OCI-LY1 (cell line): ENCODE data around the gene CCL2.

ENCODE experiments used
- H2AFZ ChIP-seq: fragments of 200-600 bp; sonication (generic), shearing (Covaris generic); 2 replicates; pipeline ENCODE4 v1.6.0; 2014; ENCODE audit warnings: antibody characterized with exemption, mild to moderate bottlenecking, low read length
- H3F3A ChIP-seq: fragments of 200-600 bp; sonication (generic), shearing (Covaris generic); 2 replicates; pipeline ENCODE4 v1.6.0; 2014; ENCODE audit warnings: mild to moderate bottlenecking, antibody characterized with exemption, low read length, moderate library complexity; ENCODE audit not compliant: insufficient read depth
- H3K27ac ChIP-seq: fragments of 200-600 bp; sonication (generic); 2 replicates; pipeline ENCODE4 v1.5.1; 2014; ENCODE audit warnings: low read length, mixed run types, mild to moderate bottlenecking, low read depth; ENCODE audit not compliant: poor library complexity, severe bottlenecking
- H3K27me3 ChIP-seq: fragments of 200-600 bp; sonication (generic); 2 replicates; pipeline ENCODE4 v1.6.0; 2014; ENCODE audit warnings: antibody characterized with exemption, mild to moderate bottlenecking, low read length, moderate library complexity; ENCODE audit not compliant: insufficient read depth
- H3K36me3 ChIP-seq: fragments of 200-600 bp; sonication (generic); 2 replicates; pipeline ENCODE4 v1.6.1; 2014; ENCODE audit warnings: mild to moderate bottlenecking, antibody characterized with exemption, low read length, moderate library complexity, mixed read lengths; ENCODE audit not compliant: insufficient read depth
- H3K4me1 ChIP-seq: fragments of 200-600 bp; sonication (generic); 2 replicates; pipeline ENCODE4 v1.5.1; 2014; ENCODE audit warnings: mild to moderate bottlenecking, low read length, moderate library complexity; ENCODE audit not compliant: insufficient read depth, severe bottlenecking
- H3K4me2 ChIP-seq: fragments of 200-600 bp; sonication (generic), shearing (Covaris generic); 2 replicates; pipeline ENCODE4 v1.6.1; 2014; ENCODE audit warnings: low read length
- H3K4me3 ChIP-seq: fragments of 200-600 bp; sonication (generic); 2 replicates; pipeline ENCODE4 v1.5.1; 2014; ENCODE audit warnings: low read length, low read depth, mild to moderate bottlenecking, mixed read lengths; ENCODE audit not compliant: poor library complexity, severe bottlenecking
- H3K79me2 ChIP-seq: fragments of 200-600 bp; shearing (Covaris generic); 2 replicates; pipeline ENCODE4 v1.6.1; 2016; ENCODE audit warnings: mixed run types, low read length, mixed read lengths; ENCODE audit not compliant: insufficient read depth
- H3K9ac ChIP-seq: fragments of 200-600 bp; sonication (generic), shearing (Covaris generic); 2 replicates; pipeline ENCODE4 v1.6.1; 2014; ENCODE audit warnings: mild to moderate bottlenecking, low read length, mixed read lengths
- H3K9me2 ChIP-seq: fragments of 200-600 bp; sonication (generic), shearing (Covaris generic); 2 replicates; pipeline ENCODE4 v1.6.1; 2014; ENCODE audit warnings: low read depth, mild to moderate bottlenecking, low read length, mixed read lengths
- H3K9me3 ChIP-seq: fragments of 200-600 bp; shearing (Covaris generic); 2 replicates; pipeline ENCODE4 v1.6.1; 2014; ENCODE audit warnings: low read length, mixed read lengths
- H4K20me1 ChIP-seq: fragments of 200-600 bp; sonication (generic), shearing (Covaris generic); 2 replicates; pipeline ENCODE4 v1.6.0; 2016; ENCODE audit warnings: mild to moderate bottlenecking, low read length; ENCODE audit not compliant: insufficient read depth
- EZH2 ChIP-seq: fragments of 200-600 bp; sonication (generic), shearing (Covaris generic); IDR thresholded peaks from 2 replicates; pipeline ENCODE4 v1.8.0; 2017; ENCODE audit warnings: borderline replicate concordance, mixed run types, mild to moderate bottlenecking, antibody characterized with exemption, low read length, moderate library complexity, mixed read lengths
- TF ChIP-seq, protein P1 (sequence below): fragments of 200-600 bp; sonication (generic), shearing (Covaris generic); IDR thresholded peaks from 2 replicates; pipeline ENCODE4 v1.5.1; 2017; ENCODE audit warnings: mild to moderate bottlenecking, antibody characterized with exemption, low read length, moderate library complexity, mixed read lengths

Gene CCL2

GRCh38 chr17:34300652-34301370, 45.7 kb downstream of the CCL2 start:
- TF ChIP-seq, protein P1, sequence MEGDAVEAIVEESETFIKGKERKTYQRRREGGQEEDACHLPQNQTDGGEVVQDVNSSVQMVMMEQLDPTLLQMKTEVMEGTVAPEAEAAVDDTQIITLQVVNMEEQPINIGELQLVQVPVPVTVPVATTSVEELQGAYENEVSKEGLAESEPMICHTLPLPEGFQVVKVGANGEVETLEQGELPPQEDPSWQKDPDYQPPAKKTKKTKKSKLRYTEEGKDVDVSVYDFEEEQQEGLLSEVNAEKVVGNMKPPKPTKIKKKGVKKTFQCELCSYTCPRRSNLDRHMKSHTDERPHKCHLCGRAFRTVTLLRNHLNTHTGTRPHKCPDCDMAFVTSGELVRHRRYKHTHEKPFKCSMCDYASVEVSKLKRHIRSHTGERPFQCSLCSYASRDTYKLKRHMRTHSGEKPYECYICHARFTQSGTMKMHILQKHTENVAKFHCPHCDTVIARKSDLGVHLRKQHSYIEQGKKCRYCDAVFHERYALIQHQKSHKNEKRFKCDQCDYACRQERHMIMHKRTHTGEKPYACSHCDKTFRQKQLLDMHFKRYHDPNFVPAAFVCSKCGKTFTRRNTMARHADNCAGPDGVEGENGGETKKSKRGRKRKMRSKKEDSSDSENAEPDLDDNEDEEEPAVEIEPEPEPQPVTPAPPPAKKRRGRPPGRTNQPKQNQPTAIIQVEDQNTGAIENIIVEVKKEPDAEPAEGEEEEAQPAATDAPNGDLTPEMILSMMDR = no peak
- no peak for TF ChIP-seq EZH2
- Histone ChIP-seq H4K20me1 (no peaks in the 10 kb centered on the region), H2AFZ (no peak overlapping the region), H3K9me2 (no peaks in the 10 kb centered on the region), H3K4me3 (no peak overlapping the region), H3K27ac (no peak overlapping the region), H3K4me1 (no peaks in the 10 kb centered on the region), H3K79me2 (no peaks in the 10 kb centered on the region), H3K4me2 (no peak overlapping the region), H3K27me3 (no peaks in the 10 kb centered on the region), H3K9me3 (no peaks in the 10 kb centered on the region), H3K36me3 (no peaks in the 10 kb centered on the region), H3K9ac (no peak overlapping the region), H3F3A (no peaks in the 10 kb centered on the region)

- no peak overlapping the region for H3K4me2 ChIP-seq
- no peak overlapping the region for H2AFZ ChIP-seq
- H3K9ac ChIP-seq = no peak overlapping the region
- no peaks in the 10 kb centered on the region for H3K36me3 ChIP-seq
- H3K79me2 ChIP-seq = no peaks in the 10 kb centered on the region
- H3K27ac ChIP-seq = no peak overlapping the region
- no peaks in the 10 kb centered on the region for H3K27me3 ChIP-seq
- H3K4me3 ChIP-seq = no peak overlapping the region
- no peaks in the 10 kb centered on the region for H3F3A ChIP-seq
- no peaks in the 10 kb centered on the region for H3K9me2 ChIP-seq
- H3K4me1 ChIP-seq = no peaks in the 10 kb centered on the region
- no peaks in the 10 kb centered on the region for H3K9me3 ChIP-seq
- TF ChIP-seq EZH2 = no peak
- TF ChIP-seq, protein P1 = no peak
- no peaks in the 10 kb centered on the region for H4K20me1 ChIP-seq
Observed at GRCh38 chr17:34301986-34302385, 46.9 kb downstream of the CCL2 start.

GRCh38 chr17:34302636-34303035, 47.6 kb downstream of the CCL2 start:
- no peak overlapping the region for H3K4me3 ChIP-seq
- H3K9me2 ChIP-seq = no peaks in the 10 kb centered on the region
- H3K27me3 ChIP-seq = no peaks in the 10 kb centered on the region
- no peaks in the 10 kb centered on the region for H3K36me3 ChIP-seq
- H2AFZ ChIP-seq = no peak overlapping the region
- H3K9me3 ChIP-seq = no peaks in the 10 kb centered on the region
- TF ChIP-seq, protein P1 = no peak
- TF ChIP-seq EZH2 = no peak
- H3K4me1 ChIP-seq = no peaks in the 10 kb centered on the region
- H3K9ac ChIP-seq = no peak overlapping the region
- H3K4me2 ChIP-seq = no peak overlapping the region
- H3K27ac ChIP-seq = no peak overlapping the region
- H3K79me2 ChIP-seq = no peaks in the 10 kb centered on the region
- H3F3A ChIP-seq = no peaks in the 10 kb centered on the region
- H4K20me1 ChIP-seq = no peaks in the 10 kb centered on the region
